ENCODE measurements around the gene DSTYK. TPM values are rescaled to one million over a fixed set of nuclear protein-coding genes. Genes with fewer than 3 reads are reported as not detected.

The DSTYK gene
- total RNA-seq, 1 donor from 2014 or later: 15.4 TPM

DNA sequence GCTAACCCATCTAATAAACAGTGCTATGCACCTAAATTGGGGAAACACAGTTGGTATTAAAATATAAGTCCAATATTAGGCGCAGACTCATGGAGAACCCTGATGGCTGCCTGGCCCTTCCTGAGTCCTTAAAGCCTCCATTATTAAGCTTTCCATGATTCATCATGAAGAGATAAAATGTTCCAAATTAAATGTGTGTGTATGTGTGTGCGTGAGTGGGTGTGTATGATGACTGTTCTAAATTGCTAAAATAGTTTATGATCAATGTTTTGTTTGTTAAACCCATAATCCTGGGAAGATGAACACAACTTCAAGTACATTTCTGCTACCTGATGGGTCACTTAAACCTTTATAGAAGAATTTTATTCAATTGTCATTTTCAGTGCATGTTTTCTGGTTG is 83.5 kb downstream of the DSTYK start:
- Histone ChIP-seq H3K4me1 (ENCODE audit: insufficient read depth, low read length) (no peaks in the 10 kb centered on the region), H3K4me2 (ENCODE audit: low read length) (no peak overlapping the region), H2AFZ (ENCODE audit: low read depth, low read length) (no peak overlapping the region), H3K9me3 (ENCODE audit: insufficient read depth, low read depth, low read length) (no peaks in the 10 kb centered on the region), H3K27me3 (ENCODE audit: insufficient read depth, low read length) (no peaks in the 10 kb centered on the region), H4K20me1 (ENCODE audit: insufficient read depth, low read length) (no peaks in the 10 kb centered on the region), H3K79me2 (ENCODE audit: insufficient read depth, low read length) (no peaks in the 10 kb centered on the region), H3K27ac (ENCODE audit: low read depth, low read length) (no peak overlapping the region), H3K9ac (ENCODE audit: low read length) (no peak overlapping the region), H3K4me3 (ENCODE audit: insufficient read depth, low read depth, low read length) (no peak overlapping the region), H3K36me3 (ENCODE audit: insufficient read depth, low read length) (no peaks in the 10 kb centered on the region)
- FAIRE-seq (no peak), DNase-seq (ENCODE audit: low read depth) (no peak)
- Mint-ChIP-seq H3K9me3 (ENCODE audit: unreplicated experiment) (no peaks in the 10 kb centered on the region), H3K27ac (ENCODE audit: unreplicated experiment) (no peak overlapping the region), H3K27me3 (ENCODE audit: low read depth, unreplicated experiment) (peaks cover 2% of the 10 kb centered on the region), H3K36me3 (ENCODE audit: low read depth, unreplicated experiment) (no peaks in the 10 kb centered on the region), H3K4me1 (ENCODE audit: low read depth, unreplicated experiment) (no peaks in the 10 kb centered on the region), H3K4me3 (ENCODE audit: unreplicated experiment) (no peak overlapping the region)
- TF ChIP-seq CTCF (IDR thresholded peaks at IDR 0.05; ENCODE audit: insufficient read depth, low read depth, low read length): no peak

GRCh38 chr1:205127646-205128045 is 83.9 kb downstream of the DSTYK start:
- H3K4me2 ChIP-seq (ENCODE audit: low read length): no peak overlapping the region
- no peaks in the 10 kb centered on the region for H3K4me1 ChIP-seq (ENCODE audit: insufficient read depth, low read length)
- H3K4me3 ChIP-seq (ENCODE audit: insufficient read depth, low read depth, low read length): no peak overlapping the region
- peaks cover 2% of the 10 kb centered on the region for H3K27me3 Mint-ChIP-seq (ENCODE audit: low read depth, unreplicated experiment)
- no peaks in the 10 kb centered on the region for H3K36me3 Mint-ChIP-seq (ENCODE audit: low read depth, unreplicated experiment)
- H3K4me3 Mint-ChIP-seq (ENCODE audit: unreplicated experiment): no peak overlapping the region
- FAIRE-seq (no peak), DNase-seq (ENCODE audit: low read depth) (no peak)
- H3K27me3 ChIP-seq (ENCODE audit: insufficient read depth, low read length): no peaks in the 10 kb centered on the region
- TF ChIP-seq EZH2 (IDR thresholded peaks at IDR 0.05; ENCODE audit: insufficient read depth, low read length) (no peak), CTCF (IDR thresholded peaks at IDR 0.05; ENCODE audit: insufficient read depth, low read depth, low read length) (no peak)
- H3K79me2 ChIP-seq (ENCODE audit: insufficient read depth, low read length): no peaks in the 10 kb centered on the region
- no peaks in the 10 kb centered on the region for H3K9me3 ChIP-seq (ENCODE audit: insufficient read depth, low read depth, low read length)
- no peaks in the 10 kb centered on the region for H4K20me1 ChIP-seq (ENCODE audit: insufficient read depth, low read length)
- no peaks in the 10 kb centered on the region for H3K9me3 Mint-ChIP-seq (ENCODE audit: unreplicated experiment)
- peaks cover under 1% of the 10 kb centered on the region for H3K4me1 Mint-ChIP-seq (ENCODE audit: low read depth, unreplicated experiment)
- H2AFZ ChIP-seq (ENCODE audit: low read depth, low read length): no peak overlapping the region
- no peak overlapping the region for H3K27ac Mint-ChIP-seq (ENCODE audit: unreplicated experiment)
- no peaks in the 10 kb centered on the region for H3K36me3 ChIP-seq (ENCODE audit: insufficient read depth, low read length)
- H3K9ac ChIP-seq (ENCODE audit: low read length): no peak overlapping the region
- no peak overlapping the region for H3K27ac ChIP-seq (ENCODE audit: low read depth, low read length)

GRCh38 chr1:205124726-205125125 is 86.8 kb downstream of the DSTYK start:
- Histone ChIP-seq H3K4me3 (ENCODE audit: insufficient read depth, low read depth, low read length) (no peak overlapping the region), H3K9ac (ENCODE audit: low read length) (no peak overlapping the region), H3K79me2 (ENCODE audit: insufficient read depth, low read length) (peaks cover 23% of the 10 kb centered on the region), H3K4me2 (ENCODE audit: low read length) (no peak overlapping the region), H2AFZ (ENCODE audit: low read depth, low read length) (no peak overlapping the region), H3K4me1 (ENCODE audit: insufficient read depth, low read length) (peaks cover 7% of the 10 kb centered on the region), H3K36me3 (ENCODE audit: insufficient read depth, low read length) (no peaks in the 10 kb centered on the region), H3K27ac (ENCODE audit: low read depth, low read length) (no peak overlapping the region), H3K27me3 (ENCODE audit: insufficient read depth, low read length) (no peaks in the 10 kb centered on the region), H4K20me1 (ENCODE audit: insufficient read depth, low read length) (peaks cover 19% of the 10 kb centered on the region), H3K9me3 (ENCODE audit: insufficient read depth, low read depth, low read length) (no peaks in the 10 kb centered on the region)
- H3K27ac Mint-ChIP-seq (ENCODE audit: unreplicated experiment): no peak overlapping the region
- no peak for DNase-seq (ENCODE audit: low read depth)
- no peak overlapping the region for H3K4me3 Mint-ChIP-seq (ENCODE audit: unreplicated experiment)
- no peaks in the 10 kb centered on the region for H3K27me3 Mint-ChIP-seq (ENCODE audit: low read depth, unreplicated experiment)
- peaks cover 13% of the 10 kb centered on the region for H3K4me1 Mint-ChIP-seq (ENCODE audit: low read depth, unreplicated experiment)
- no peak for FAIRE-seq
- H3K9me3 Mint-ChIP-seq (ENCODE audit: unreplicated experiment): no peaks in the 10 kb centered on the region
- TF ChIP-seq EZH2 (IDR thresholded peaks at IDR 0.05; ENCODE audit: insufficient read depth, low read length) (no peak), CTCF (IDR thresholded peaks at IDR 0.05; ENCODE audit: insufficient read depth, low read depth, low read length) (no peak)
- no peaks in the 10 kb centered on the region for H3K36me3 Mint-ChIP-seq (ENCODE audit: low read depth, unreplicated experiment)

All from astrocyte (in vitro differentiated cells and primary cell).